Subcutaneous abdominal adipose tissue (tissue), 5 donors: Measurements from ENCODE around the gene PHKG2.

ENCODE experiments used
- H3K27ac ChIP-seq: one replicate; pipeline ENCODE4 v1.7.0; 2013; ENCODE audit warnings: low read depth, mild to moderate bottlenecking, inconsistent platforms, low read length, moderate library complexity
- H3K27me3 ChIP-seq, 5 donors: one replicate each; pipeline ENCODE4 v1.7.0; 2013; ENCODE audit warnings: low read length in 5 of 5, inconsistent platforms in 1 of 5; ENCODE audit not compliant: control insufficient read depth in 5 of 5, insufficient read depth in 4 of 5
- H3K36me3 ChIP-seq, 5 donors: one replicate each; pipeline ENCODE4 v1.7.0; 2013; ENCODE audit warnings: low read length in 5 of 5; ENCODE audit not compliant: control insufficient read depth in 5 of 5, insufficient read depth in 5 of 5
- H3K4me1 ChIP-seq, 5 donors: one replicate each; pipeline ENCODE4 v1.7.0; 2013; ENCODE audit warnings: low read length in 5 of 5, mild to moderate bottlenecking in 3 of 5, moderate library complexity in 1 of 5; ENCODE audit not compliant: control insufficient read depth in 5 of 5, insufficient read depth in 5 of 5
- H3K4me3 ChIP-seq, 5 donors: one replicate each; pipeline ENCODE4 v1.7.0; 2013; ENCODE audit warnings: low read length in 5 of 5, low read depth in 1 of 5
- H3K9ac ChIP-seq, 5 donors: one replicate each; pipeline ENCODE4 v1.7.0; 2013; ENCODE audit warnings: low read length in 5 of 5, mild to moderate bottlenecking in 4 of 5, moderate library complexity in 3 of 5
- H3K9me3 ChIP-seq, 5 donors: one replicate each; pipeline ENCODE4 v1.7.0; 2013; ENCODE audit warnings: low read length in 5 of 5; ENCODE audit not compliant: control insufficient read depth in 5 of 5
- donor health status: healthy.
- donor health status: healthy.
- donor health status: healthy.
- donor health status: healthy.
- donor health status: healthy.

PHKG2 gene

DNA sequence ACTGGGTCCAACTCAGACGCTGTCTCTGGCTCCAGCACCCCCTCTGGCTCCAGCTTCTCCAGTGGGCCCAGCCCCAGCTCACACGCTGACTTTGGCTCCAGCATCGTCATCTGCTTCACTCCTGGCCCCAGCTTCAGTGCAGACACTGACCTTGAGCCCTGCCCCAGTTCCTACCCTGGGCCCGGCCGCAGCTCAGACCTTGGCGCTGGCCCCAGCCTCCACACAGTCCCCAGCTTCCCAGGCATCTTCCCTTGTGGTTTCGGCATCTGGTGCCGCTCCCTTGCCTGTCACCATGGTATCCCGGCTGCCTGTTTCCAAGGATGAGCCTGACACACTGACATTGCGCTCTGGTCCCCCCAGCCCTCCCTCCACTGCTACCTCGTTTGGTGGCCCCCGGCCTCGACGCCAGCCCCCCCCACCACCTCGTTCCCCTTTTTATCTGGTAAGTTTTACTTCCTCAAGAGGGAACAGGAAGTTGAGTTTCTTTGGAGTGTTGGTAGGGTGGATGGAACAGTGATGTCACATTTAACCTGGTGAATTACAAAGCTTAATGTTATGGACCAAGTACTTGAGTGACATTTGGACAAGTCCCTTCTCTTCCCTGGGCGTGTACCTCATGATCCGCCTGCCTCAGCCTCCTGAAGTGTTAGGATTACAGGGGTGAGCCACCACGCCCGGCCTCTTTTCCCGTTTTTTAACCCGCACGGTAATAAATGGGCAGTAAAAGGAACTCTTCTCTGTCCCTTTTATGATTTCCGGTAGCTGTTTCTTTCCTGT is 23.4 kb upstream of the PHKG2 start:
- H3K4me3 ChIP-seq = no peak overlapping the region
- peaks cover 0 to 55% (median 40%) of the 10 kb centered on the region in 5 donors for H3K4me1 ChIP-seq
- no peaks in the 10 kb centered on the region for H3K27me3 ChIP-seq
- H3K9ac ChIP-seq = peak overlapping the region in 1 of 5 donors; percentile 21
- H3K27ac ChIP-seq = peak overlapping the region; percentile 41
- H3K9me3 ChIP-seq = no peaks in the 10 kb centered on the region
- H3K36me3 ChIP-seq = peaks cover 7 to 77% (median 69%) of the 10 kb centered on the region in 5 donors

DNA sequence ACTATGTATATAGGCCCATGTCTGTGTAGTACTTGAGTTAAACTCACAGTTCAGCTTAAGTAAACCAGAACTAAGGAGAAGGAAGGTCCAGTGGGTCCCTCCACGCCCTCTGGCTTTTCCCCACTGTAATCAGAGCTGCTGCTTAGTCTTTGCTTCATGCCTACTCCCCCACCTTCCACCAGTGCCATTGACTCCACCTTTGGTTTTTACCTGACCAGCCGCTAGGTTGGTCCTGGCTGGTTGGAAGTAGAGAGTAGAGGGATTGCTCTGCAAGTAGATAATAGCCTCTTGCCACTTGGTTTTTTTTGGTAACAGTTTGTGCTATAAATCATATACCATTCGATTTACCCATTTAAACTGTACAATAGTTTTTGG is 22.8 kb upstream of the PHKG2 start:
- Histone ChIP-seq H3K36me3 (peaks cover 8 to 76% (median 67%) of the 10 kb centered on the region in 5 donors), H3K27ac (peak overlapping the region; percentile 41), H3K4me3 (no peak overlapping the region), H3K4me1 (peaks cover 0 to 55% (median 40%) of the 10 kb centered on the region in 5 donors), H3K9me3 (no peaks in the 10 kb centered on the region), H3K9ac (no peak overlapping the region), H3K27me3 (no peaks in the 10 kb centered on the region)

DNA sequence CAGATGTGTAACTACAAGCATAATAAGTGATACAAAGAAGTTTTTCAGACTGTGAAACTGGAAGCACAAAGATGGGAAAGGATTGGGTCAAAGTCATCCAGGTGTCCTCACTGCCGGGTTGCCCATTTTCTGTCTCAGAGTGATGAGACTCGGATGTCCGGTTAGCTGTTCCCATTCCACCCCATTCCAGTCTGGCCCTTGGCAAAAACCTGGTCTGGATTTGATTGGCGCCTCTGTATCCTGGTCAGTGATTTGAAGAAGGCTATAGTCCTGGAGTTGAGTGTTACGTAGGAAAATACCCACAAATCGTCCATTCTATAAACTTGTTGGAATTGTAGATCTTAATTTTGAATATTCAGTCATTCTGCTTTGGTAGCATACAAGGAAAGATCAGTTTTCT is 19.9 kb upstream of the PHKG2 start:
- no peaks in the 10 kb centered on the region for H3K27me3 ChIP-seq
- no peaks in the 10 kb centered on the region for H3K9me3 ChIP-seq
- peaks cover 0 to 34% (median 18%) of the 10 kb centered on the region in 5 donors for H3K4me1 ChIP-seq
- no peak overlapping the region for H3K4me3 ChIP-seq
- no peak overlapping the region for H3K27ac ChIP-seq
- peaks cover 10 to 72% (median 61%) of the 10 kb centered on the region in 5 donors for H3K36me3 ChIP-seq
- no peak overlapping the region for H3K9ac ChIP-seq

DNA sequence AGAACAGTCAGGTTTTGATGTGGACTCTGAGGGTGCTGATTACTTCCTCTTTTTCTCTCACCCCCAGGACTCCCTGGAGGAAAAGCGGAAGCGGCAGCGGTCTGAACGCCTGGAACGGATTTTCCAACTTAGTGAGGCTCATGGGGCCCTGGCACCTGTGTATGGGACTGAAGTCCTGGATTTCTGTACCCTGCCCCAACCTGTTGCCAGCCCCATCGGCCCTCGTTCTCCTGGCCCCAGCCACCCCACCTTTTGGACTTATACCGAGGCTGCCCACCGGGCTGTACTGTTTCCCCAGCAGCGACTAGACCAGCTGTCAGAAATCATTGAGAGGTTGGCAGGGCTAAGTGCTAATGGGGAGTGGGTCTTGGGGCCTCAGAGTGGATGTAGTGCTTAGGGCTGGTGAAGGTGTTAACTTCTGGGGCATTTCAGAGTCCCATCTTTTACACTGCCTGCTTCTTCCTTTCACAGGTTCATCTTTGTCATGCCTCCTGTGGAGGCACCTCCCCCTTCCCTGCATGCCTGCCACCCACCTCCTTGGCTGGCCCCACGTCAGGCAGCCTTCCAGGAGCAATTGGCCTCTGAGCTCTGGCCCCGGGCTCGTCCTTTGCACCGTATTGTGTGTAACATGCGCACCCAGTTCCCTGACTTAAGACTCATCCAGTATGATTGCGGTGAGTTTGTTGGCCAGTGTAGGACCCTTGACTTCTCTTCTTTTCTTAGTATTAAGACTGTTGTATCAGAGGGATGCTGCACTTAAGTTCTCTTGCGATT is 19.1 kb upstream of the PHKG2 start:
- Histone ChIP-seq H3K9ac (peak overlapping the region in 1 of 5 donors; percentile 41), H3K4me3 (no peak overlapping the region), H3K27ac (peak overlapping the region; percentile 23), H3K36me3 (peaks cover 10 to 72% (median 61%) of the 10 kb centered on the region in 5 donors), H3K9me3 (no peaks in the 10 kb centered on the region), H3K27me3 (no peaks in the 10 kb centered on the region), H3K4me1 (peaks cover 0 to 31% (median 18%) of the 10 kb centered on the region in 5 donors)

DNA sequence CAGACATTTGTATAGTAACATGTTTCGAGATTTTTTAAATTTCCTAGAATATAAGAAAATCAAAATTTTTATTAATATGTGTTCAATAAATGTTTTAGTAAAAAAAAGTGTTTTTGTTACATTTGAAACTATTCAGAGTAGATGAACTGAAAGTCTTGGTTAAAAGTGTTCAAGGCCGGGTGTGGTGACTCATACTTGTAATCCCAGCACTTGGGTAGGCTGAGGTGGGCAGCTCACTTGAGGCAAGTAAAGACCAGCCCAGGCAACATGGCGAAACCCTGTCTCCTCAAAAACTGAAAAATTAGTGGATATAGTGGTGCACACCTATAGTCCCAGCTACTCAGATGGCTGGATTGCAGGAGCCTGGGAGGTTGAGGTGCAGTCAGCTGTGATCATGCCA is 16.8 kb upstream of the PHKG2 start:
- peaks cover 0 to 13% (median 11%) of the 10 kb centered on the region in 5 donors for H3K4me1 ChIP-seq
- no peak overlapping the region for H3K4me3 ChIP-seq
- no peaks in the 10 kb centered on the region for H3K27me3 ChIP-seq
- peaks cover 13 to 72% (median 62%) of the 10 kb centered on the region in 5 donors for H3K36me3 ChIP-seq
- H3K9me3 ChIP-seq = no peaks in the 10 kb centered on the region
- no peak overlapping the region for H3K9ac ChIP-seq
- no peak overlapping the region for H3K27ac ChIP-seq

DNA sequence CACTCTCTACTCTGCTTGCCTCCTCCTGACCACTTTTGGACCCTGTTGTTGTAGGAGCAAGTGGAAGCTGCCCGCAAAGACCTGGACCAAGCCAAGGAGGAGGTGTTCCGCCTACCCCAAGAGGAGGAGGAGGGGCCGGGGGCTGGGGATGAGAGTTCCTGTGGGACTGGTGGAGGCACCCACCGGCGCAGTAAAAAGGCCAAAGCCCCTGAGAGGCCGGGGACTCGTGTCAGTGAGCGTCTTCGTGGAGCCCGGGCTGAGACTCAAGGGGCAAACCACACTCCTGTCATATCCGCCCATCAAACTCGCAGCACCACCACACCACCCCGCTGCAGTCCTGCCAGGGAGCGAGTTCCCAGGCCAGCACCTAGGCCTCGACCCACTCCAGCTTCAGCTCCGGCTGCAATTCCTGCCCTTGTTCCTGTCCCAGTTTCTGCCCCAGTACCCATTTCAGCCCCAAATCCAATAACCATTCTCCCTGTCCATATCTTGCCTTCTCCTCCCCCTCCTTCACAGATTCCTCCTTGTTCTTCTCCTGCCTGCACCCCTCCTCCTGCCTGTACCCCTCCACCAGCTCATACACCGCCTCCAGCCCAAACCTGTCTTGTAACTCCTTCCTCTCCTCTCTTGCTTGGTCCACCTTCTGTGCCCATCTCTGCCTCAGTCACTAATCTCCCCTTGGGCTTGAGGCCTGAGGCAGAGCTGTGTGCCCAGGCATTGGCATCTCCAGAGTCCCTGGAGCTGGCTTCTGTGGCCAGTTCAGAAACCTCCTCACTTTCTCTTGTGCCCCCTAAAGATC is 11.0 kb upstream of the PHKG2 start:
- peaks cover 3 to 17% (median 13%) of the 10 kb centered on the region in 5 donors for H3K4me1 ChIP-seq
- H3K27ac ChIP-seq = no peak overlapping the region
- H3K9ac ChIP-seq = no peak overlapping the region
- no peaks in the 10 kb centered on the region for H3K27me3 ChIP-seq
- H3K9me3 ChIP-seq = no peaks in the 10 kb centered on the region
- no peak overlapping the region for H3K4me3 ChIP-seq
- H3K36me3 ChIP-seq = peaks cover 6 to 79% (median 71%) of the 10 kb centered on the region in 5 donors

DNA sequence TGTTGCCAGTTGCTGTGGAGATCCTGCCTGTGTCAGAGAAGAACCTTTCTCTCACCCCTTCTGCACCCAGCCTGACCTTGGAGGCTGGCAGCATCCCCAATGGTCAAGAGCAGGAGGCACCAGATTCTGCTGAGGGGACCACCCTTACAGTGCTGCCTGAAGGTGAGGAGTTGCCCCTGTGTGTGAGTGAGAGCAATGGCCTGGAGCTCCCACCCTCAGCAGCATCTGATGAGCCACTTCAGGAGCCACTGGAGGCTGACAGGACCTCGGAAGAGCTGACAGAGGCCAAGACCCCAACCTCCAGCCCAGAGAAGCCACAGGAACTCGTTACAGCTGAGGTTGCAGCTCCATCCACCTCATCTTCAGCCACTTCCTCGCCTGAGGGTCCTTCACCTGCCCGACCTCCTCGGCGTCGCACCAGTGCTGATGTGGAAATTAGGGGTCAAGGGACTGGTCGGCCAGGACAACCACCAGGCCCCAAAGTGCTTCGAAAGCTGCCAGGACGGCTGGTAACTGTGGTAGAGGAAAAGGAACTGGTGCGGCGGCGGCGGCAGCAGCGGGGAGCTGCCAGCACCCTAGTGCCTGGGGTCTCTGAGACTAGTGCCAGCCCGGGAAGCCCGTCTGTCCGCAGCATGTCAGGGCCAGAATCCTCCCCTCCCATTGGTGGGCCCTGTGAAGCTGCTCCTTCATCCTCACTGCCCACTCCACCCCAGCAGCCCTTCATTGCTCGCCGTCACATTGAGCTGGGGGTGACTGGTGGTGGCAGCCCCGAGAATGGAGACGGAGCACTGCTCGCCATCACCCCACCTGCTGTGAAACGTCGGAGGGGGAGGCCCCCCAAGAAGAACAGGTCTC is 10.2 kb upstream of the PHKG2 start:
- Histone ChIP-seq H3K9me3 (no peaks in the 10 kb centered on the region), H3K4me3 (no peak overlapping the region), H3K27me3 (no peaks in the 10 kb centered on the region), H3K27ac (no peak overlapping the region), H3K9ac (no peak overlapping the region), H3K4me1 (peaks cover 3 to 17% (median 13%) of the 10 kb centered on the region in 5 donors), H3K36me3 (peaks cover 3 to 72% (median 65%) of the 10 kb centered on the region in 5 donors)

DNA sequence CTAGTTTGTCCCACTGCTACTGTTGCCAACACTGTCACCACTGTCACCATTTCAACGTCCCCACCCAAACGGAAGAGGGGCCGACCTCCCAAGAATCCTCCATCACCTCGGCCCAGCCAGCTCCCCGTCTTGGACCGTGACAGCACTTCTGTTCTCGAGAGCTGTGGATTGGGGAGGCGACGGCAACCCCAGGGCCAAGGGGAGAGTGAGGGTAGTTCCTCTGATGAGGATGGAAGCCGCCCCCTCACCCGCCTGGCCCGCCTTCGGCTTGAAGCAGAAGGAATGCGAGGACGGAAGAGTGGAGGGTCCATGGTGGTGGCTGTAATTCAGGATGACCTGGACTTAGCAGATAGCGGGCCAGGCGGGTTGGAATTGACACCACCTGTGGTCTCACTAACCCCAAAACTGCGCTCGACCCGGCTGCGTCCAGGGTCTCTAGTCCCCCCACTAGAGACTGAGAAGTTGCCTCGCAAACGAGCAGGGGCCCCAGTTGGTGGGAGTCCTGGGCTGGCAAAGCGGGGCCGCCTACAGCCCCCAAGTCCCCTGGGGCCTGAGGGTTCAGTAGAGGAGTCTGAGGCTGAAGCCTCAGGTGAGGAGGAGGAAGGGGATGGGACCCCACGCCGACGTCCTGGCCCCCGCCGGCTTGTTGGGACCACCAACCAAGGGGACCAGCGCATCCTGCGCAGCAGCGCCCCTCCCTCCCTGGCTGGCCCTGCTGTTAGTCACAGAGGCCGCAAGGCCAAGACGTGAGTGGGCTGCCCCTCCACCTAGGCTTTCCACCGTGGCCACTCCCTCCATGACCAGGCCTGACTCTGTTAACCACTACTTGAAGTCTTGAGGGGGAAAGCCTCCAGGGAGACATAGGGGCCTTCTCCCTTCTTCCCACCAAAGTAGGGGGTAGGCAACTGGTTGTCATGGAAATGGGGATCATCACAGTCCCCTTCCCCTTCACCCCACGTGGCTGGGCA is 9.0 kb upstream of the PHKG2 start:
- Histone ChIP-seq H3K9ac (no peak overlapping the region), H3K4me3 (no peak overlapping the region), H3K4me1 (peaks cover 5 to 17% (median 13%) of the 10 kb centered on the region in 5 donors), H3K9me3 (no peaks in the 10 kb centered on the region), H3K27me3 (no peaks in the 10 kb centered on the region), H3K36me3 (peaks cover 3 to 70% (median 57%) of the 10 kb centered on the region in 5 donors), H3K27ac (no peak overlapping the region)
